GM12801 (cell line): ENCODE data around the gene MRPS23.

Source experiments
- TF ChIP-seq, protein P1 (sequence below): IDR thresholded peaks from one replicate; pipeline ENCODE4 v1.5.1; 2011; ENCODE audit warnings: control low read depth; ENCODE audit not compliant: insufficient read length; ENCODE audit errors: extremely low read depth

The MRPS23 gene

DNA sequence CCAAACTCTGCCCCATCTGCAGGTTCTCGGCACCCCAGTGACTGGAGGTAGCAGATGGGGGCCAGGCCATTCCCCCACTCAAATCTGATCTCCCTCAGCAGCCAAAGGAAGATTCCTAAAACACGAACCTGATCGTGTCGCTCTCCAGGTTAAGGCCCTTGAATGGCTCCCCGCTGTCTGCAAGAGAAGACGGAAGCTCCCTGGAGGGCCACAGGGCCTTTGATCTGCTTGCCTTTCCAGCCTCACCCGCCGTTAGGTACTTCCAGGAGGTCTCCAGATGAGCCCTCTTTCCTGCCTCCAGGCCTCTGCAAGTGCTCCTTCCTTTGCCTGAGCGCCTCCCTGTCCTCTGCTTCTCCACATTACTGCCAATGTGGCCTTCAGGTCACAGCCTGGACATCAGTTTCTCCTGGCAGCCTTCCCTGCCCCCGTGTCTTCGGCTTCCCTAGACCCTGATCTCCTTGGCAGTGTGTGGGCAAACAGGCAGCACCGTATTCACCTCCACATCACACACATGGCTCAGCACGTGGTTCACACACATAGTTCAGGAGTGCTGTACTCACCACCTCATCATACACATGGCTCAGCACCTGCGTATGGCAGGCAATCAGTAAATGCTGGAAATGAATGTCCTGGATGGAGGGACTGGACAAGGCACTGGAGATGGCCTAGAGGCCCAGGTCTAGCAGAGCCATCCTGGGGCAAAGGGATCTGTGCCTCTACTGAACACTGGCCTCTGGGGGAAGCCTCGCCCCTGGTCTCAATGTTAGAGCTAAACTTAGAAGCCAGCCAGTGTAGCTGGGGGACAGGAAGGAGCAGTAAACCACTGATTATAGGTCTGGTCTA, 26.4 kb upstream of the MRPS23 start:
- TF ChIP-seq, protein P1, sequence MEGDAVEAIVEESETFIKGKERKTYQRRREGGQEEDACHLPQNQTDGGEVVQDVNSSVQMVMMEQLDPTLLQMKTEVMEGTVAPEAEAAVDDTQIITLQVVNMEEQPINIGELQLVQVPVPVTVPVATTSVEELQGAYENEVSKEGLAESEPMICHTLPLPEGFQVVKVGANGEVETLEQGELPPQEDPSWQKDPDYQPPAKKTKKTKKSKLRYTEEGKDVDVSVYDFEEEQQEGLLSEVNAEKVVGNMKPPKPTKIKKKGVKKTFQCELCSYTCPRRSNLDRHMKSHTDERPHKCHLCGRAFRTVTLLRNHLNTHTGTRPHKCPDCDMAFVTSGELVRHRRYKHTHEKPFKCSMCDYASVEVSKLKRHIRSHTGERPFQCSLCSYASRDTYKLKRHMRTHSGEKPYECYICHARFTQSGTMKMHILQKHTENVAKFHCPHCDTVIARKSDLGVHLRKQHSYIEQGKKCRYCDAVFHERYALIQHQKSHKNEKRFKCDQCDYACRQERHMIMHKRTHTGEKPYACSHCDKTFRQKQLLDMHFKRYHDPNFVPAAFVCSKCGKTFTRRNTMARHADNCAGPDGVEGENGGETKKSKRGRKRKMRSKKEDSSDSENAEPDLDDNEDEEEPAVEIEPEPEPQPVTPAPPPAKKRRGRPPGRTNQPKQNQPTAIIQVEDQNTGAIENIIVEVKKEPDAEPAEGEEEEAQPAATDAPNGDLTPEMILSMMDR = no peak

DNA sequence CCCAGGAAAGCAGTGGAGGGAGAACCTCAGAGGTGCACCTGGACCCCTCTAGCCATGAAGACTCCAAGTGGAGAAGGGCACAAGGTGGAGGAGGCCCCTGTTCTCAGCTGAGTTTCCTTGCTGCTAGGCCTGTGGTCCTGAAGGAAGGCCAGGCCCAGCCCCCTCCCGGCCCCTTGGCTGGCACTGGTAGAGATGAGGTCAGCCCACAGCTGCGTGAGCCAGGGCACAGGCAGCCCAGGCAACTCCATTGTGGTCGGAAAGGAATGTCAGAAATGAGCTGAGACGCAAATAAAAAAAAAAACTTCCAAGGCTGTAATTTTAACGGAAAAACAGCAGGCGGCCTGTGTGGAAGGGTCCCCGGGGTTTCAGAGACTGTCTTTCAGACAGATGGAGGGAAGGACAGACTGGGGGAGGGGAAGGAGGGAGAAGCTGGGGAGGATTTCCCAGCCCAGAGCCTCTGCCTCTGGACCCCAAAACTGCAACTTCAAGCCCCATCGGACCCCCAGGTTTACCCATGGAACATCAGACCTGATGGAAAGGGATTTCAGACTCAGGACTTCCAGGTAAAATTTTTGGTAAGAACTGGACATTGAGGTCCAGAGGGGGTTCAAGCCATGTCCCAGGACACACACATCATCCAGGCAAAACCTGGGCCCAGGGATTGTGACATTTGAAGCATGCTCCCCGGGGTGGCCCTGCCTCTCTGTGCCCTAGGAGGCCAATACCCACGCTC, 25.6 kb upstream of the MRPS23 start:
- TF ChIP-seq, protein P1 = no peak

DNA sequence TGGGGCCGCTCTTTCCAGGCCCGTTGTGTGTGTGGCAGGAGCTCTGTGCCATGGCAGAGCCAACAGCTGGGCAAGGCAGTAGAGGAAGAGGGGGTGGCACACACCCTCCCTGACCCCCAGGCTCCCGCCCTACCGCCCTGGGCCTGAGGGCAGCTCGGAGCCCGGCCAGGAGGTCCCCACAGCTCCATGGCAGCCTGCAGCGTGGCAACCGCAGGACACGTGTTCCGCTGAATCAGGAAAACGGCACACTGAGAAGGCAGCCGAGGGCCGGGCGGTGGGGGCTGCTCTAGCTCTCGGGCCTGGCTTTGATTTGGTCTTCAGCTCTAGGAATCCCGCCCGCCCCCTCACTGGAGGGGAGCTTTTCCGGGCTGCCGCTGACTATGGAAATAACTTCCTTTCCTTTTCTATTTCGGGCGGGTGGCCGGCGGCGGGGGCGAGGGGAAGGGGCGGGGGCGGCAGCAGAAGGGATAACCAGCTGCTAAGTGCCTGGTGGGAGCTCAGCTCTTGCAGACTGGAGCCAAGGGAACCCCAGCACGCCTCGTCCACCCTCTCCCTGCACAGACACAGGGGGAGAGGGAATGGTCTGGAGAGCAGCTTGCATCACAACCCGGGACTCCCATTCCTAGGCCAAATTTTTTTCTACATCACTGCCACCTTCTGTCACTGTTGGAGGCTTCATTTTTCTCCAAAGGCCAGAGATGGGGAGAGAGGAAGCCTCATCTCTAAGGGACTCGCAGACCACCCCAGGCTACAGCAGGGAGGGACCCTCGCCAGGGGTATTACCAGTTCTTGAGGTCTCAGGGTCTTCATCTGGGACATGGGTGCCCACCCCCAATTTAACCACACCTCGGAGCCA, 24.8 kb upstream of the MRPS23 start:
- TF ChIP-seq, protein P1 = no peak

DNA sequence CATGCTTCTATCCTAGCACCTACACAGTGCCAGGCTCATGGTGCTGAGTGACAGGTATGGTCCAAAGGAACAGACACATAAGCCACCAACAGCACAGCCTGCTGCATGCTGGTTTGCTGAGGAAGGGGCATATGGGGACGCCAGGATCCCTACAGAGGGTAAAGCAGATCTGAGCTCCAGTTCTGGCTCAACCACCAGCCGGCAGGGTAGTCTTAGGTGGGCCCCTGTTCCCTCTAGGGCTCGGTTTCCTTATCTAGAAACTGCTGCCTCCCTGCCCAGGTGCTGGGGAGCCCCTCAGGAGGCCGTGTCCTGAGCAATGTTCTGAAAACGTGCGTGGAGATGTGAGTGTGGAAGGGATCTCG, 24.2 kb upstream of the MRPS23 start:
- TF ChIP-seq, protein P1 = no peak

DNA sequence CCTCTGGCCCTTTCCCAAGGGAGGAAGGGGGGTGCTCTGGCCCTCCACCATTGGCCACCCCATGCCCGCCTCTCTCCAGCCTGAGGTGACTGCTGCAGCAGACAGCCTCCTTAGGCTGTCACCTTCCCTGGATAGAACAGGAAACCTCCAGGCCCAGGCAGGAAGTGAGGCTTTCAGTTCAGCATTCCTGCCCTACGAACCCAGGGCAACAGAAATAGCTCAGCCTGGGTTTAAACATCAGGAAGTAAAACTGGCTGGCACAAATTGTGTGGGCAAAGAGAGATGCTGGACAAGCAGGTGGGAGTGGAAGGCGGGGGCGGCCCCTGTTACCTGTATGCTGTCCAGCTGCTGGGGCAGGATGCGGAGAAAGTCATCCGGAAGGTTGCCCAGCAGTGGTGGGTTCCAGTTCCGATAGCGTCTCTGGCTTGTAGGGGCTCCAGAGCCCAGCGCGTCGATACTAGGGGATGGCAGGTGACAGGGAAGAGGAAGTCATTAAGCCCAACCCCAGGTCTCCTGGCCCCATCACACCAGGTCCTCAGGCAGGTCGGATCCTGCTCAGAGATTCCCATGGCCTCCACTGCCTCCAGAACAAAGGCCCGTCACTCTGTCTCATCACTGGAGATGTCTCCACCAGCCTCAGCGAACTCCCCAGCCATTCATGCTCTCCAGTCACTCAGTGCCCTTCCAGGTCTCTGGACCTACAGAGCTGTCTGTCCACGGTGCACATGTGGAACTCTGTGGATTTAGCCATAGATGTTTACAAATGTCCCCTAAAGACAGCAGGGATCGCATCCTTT, 23.6 kb upstream of the MRPS23 start:
- TF ChIP-seq, protein P1 = no peak

DNA sequence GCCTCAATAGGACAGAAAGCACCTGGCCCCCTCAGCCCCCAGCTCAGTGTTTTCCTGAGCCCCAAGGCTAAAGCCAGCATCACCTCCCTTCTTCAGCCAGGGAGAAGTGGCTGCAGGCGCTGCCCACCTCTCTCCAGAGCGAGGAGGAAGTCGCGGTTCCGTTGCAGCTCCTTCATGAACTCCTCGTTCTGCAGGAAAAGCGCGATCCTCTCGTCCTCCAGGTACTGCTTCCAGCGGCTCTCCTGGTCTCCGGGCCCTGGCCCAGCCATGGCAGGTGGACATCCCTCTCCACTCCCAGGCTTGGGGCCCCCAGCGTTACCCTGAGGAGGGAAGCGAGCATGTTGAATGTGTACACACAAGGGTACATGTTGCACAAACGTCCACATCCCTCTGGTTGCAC, 22.7 kb upstream of the MRPS23 start:
- TF ChIP-seq, protein P1 = no peak
